Mucosa of rectum (tissue), 2 donors: Measurements from ENCODE around the gene ANKH.
A peak's percentile ranks its signal among the peaks of the same experiment; 100 is the strongest.

Experiments used
- H3K27ac ChIP-seq, 2 donors: one replicate each; pipeline ENCODE4 v1.7.0; 2013; ENCODE audit warnings: inconsistent platforms in 2 of 2, low read depth in 2 of 2, low read length in 2 of 2
- H3K27me3 ChIP-seq, 2 donors: one replicate each; pipeline ENCODE4 v1.7.0; 2013; ENCODE audit warnings: low read length in 2 of 2; ENCODE audit not compliant: control insufficient read depth in 2 of 2, insufficient read depth in 2 of 2
- H3K36me3 ChIP-seq, 2 donors: one replicate each; pipeline ENCODE4 v1.7.0; 2013; ENCODE audit warnings: low read length in 2 of 2; ENCODE audit not compliant: control insufficient read depth in 2 of 2, insufficient read depth in 2 of 2
- H3K4me1 ChIP-seq, 2 donors: one replicate each; pipeline ENCODE4 v1.7.0; 2013; ENCODE audit warnings: low read length in 2 of 2, mild to moderate bottlenecking in 1 of 2; ENCODE audit not compliant: control insufficient read depth in 2 of 2, insufficient read depth in 2 of 2
- H3K4me3 ChIP-seq, 2 donors: one replicate each; pipeline ENCODE4 v1.7.0; 2013; ENCODE audit warnings: low read length in 2 of 2
- H3K9ac ChIP-seq, 2 donors: one replicate each; pipeline ENCODE4 v1.7.0; 2013; ENCODE audit warnings: low read length in 2 of 2, low read depth in 1 of 2, mild to moderate bottlenecking in 1 of 2
- H3K9me3 ChIP-seq, 2 donors: one replicate each; pipeline ENCODE4 v1.7.0; 2013; ENCODE audit warnings: low read length in 2 of 2; ENCODE audit not compliant: control insufficient read depth in 2 of 2
- donor health status: healthy.
- donor health status: Normal muscosa, but diverticular disease.

ANKH gene

DNA sequence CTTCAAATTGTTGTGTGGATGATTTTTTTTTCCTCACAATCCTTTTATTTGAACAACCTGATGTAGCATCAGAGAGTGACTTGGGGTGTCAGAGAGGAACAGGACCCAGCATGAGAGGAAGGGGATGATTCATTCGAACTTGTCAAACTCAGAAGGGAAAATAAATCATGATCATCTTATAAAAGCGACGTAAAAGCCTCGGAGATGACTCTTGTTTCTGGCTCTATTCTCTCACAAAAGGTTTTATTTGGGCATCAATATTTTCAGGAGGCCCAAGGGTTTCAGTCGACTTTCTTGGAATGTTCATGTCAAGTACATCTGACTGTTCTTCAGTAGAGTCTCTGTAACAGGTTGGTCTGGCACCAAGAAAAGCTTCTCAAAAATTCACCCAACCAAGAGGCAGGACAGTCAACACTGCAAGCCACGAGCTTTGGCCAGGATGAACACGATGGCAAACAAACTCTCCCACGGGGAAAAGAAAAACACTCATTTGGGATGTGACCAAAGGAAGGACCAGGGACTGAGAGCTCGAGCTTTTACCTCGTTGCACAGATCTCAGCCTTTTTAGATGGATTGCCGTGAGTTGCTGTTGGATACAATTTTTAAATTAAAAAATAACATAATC is 55.1 kb downstream of the ANKH start:
- Histone ChIP-seq H3K9me3 (no peaks in the 10 kb centered on the region), H3K4me3 (no peak overlapping the region), H3K9ac (no peak overlapping the region), H3K4me1 (no peaks in the 10 kb centered on the region), H3K27me3 (no peaks in the 10 kb centered on the region), H3K27ac (no peak overlapping the region), H3K36me3 (no peaks in the 10 kb centered on the region)

DNA sequence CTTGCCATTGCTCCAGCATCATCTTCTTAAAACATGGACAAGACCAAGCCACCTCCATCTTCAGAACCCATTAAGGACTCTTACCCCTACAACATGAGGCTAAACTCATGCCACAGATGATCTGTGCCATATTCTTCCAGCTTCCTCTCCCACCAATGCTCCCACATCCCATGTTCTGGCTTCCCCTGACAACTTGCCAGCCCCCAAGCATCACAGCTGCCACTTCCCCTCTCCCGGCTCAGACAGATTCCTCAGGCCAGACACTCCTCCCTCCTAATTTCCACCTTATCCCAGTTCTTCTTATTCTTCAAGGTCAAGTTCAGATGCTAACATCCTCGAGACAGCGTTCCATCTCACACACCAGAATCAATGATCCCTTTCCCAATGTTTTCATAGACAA is 57.8 kb downstream of the ANKH start:
- Histone ChIP-seq H3K27ac (no peak overlapping the region), H3K9me3 (no peaks in the 10 kb centered on the region), H3K4me3 (no peak overlapping the region), H3K36me3 (no peaks in the 10 kb centered on the region), H3K4me1 (peaks cover 5% of the 10 kb centered on the region in 2 donors), H3K27me3 (no peaks in the 10 kb centered on the region), H3K9ac (no peak overlapping the region)

DNA sequence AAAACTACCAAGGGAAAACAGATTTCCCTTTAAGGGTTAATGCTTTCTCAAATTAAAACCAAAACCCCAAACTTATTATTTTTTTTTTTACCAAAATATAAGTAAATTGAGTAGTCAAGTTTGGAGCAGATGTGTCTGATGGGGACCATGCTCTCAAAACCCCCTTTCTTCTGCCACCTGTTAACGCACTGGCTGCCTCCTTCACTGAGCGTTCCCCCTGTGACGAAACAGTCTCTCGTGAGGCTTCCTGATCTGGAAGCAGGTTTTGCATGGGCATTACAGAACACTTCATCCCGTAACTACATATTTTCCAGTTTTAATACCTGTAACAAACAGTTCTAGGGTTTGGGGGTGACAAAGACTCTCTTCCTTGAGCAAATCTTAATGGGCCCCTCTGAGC is 59.4 kb downstream of the ANKH start:
- H3K27ac ChIP-seq = no peak overlapping the region
- no peak overlapping the region for H3K4me3 ChIP-seq
- H3K9ac ChIP-seq = no peak overlapping the region
- H3K27me3 ChIP-seq = no peaks in the 10 kb centered on the region
- H3K4me1 ChIP-seq = peaks cover 5% of the 10 kb centered on the region in 2 donors
- H3K9me3 ChIP-seq = no peaks in the 10 kb centered on the region
- H3K36me3 ChIP-seq = no peaks in the 10 kb centered on the region

DNA sequence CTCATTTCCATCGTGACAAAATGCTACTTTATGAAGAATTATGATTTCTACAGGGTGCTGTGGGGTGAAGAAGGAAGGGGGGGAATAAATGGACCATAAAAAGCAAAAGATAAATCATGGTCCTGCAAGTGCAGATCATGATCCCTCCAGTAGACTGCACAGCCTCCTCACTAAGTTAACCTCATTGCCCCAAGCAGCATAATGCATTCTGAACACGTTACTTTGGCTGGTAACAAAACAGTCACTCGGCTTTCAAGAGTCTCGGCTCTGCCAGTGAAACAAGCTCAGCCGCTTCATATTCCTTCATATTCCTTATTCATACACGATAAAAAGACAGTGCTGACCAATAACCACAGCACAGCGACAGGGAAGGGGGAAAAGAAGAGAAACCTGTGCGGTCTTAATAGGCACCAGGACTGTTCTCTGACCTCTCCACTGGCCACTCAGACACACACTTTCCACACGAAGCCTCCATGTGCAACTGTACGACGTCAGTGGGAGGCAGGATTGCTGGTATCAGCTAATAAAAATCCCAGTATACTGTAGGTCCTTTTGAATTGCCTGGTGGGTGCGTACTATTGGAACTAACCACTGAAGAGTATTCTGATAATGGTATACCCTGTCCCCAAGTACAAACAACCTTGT is 60.5 kb downstream of the ANKH start:
- Histone ChIP-seq H3K27ac (peak overlapping the region in 1 of 2 donors; percentile 14), H3K36me3 (no peaks in the 10 kb centered on the region), H3K27me3 (no peaks in the 10 kb centered on the region), H3K9me3 (no peaks in the 10 kb centered on the region), H3K4me3 (no peak overlapping the region), H3K4me1 (peaks cover 5% of the 10 kb centered on the region in 2 donors), H3K9ac (no peak overlapping the region)

DNA sequence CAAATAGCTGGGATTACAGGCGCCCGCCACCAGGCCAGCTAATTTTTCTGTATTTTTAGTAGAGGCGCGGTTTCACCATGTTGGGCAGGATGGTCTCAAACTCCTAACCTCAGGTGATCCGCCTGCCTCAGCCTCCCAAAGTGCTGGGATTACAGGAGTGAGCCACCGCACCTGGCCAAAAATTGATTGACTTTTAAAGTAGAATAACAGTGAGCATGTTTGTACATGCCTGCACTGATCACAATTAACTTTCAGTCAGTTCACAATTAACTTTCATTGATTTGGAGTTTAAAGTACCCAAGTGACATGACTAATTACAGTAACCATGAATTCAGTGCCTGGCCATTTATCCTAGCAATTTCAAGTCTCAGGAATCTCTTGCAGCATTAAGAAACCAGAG is 61.3 kb downstream of the ANKH start:
- H3K9me3 ChIP-seq = no peaks in the 10 kb centered on the region
- H3K9ac ChIP-seq = no peak overlapping the region
- H3K27me3 ChIP-seq = no peaks in the 10 kb centered on the region
- peaks cover 5% of the 10 kb centered on the region in 2 donors for H3K4me1 ChIP-seq
- peaks cover 0 to 3% of the 10 kb centered on the region in 2 donors for H3K36me3 ChIP-seq
- peak overlapping the region in 1 of 2 donors; percentile 51 for H3K4me3 ChIP-seq
- peak overlapping the region; percentile 14 to 27 for H3K27ac ChIP-seq

DNA sequence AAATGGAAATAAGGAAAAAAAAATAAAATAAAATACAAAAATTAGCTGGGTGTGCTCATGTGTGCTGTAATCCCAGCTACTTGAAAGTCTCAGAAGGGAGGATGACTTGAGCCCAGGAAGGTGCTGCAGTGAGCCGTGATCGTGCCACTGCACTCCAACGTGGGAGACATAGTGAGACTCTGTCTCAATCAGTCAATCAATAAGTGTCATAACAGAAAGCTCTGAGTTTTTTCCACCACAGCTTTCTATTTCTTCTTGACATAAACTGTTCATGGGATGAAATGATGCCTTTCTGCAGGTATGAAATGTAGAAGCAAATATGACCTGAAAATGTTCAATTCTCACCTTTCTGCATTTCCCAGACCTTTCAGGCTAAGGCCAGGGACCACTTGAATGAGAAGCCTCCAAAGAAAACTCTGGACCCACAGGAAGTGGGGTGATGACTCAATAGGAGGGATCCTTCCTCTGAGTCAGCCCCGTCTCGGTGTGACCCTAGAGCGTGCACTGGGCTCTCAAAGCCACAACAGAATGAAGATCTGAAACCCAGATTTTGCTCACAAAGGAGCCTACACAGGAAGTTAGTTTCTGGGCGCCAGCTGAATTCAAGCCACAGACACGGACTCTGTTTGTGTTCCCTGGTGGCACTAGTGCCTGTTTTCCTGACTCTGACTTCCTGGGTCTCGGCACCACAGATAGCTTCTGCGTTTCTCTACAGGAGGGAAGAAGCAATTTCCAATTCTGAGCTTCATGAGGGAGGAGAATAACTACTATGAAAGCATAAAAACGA is 62.0 kb downstream of the ANKH start:
- Histone ChIP-seq H3K4me1 (peaks cover 5% of the 10 kb centered on the region in 2 donors), H3K9ac (no peak overlapping the region), H3K4me3 (peak overlapping the region in 1 of 2 donors; percentile 51), H3K27me3 (no peaks in the 10 kb centered on the region), H3K36me3 (peaks cover 2 to 3% of the 10 kb centered on the region in 2 donors), H3K27ac (peak overlapping the region; percentile 14 to 27), H3K9me3 (no peaks in the 10 kb centered on the region)

DNA sequence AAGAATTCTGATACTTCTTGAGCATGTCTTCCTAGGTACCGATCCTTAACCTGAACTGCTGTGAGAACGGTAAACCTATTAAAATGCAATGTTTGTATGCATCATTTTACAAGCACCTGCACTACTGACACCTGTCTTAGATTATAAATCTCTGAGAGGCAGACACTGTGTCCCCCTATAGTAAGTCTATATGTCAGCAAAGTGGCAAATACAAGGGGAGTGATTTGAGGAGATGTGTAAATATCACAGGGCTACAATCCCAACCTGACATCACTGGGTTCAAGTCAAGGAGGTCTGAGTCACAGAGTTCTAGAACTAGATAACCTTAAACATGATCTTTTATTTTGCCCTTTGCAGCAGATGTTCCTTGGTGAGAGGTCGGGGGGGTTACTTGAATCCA is 64.1 kb downstream of the ANKH start:
- peaks cover 5% of the 10 kb centered on the region in 2 donors for H3K4me1 ChIP-seq

DNA sequence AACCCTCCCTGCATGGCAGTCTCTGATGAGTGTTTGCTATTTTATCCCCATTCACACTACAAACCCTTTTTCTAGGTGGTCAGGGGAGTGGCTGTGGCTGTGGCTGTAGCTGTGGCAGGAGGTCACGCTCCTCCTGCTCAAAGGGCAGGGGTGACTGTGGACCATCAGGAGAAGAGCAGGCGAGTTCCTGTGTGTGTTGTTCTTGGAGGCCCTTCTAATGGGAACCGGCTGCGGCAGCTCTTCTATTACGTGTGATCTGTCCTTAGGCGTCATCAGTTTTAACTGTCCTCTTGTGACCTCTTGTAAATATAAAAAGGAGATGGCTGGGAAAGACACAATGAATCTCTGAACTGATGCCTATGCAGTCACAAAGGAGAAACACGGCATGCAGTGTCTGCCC is 65.1 kb downstream of the ANKH start:
- Histone ChIP-seq H3K27me3 (no peaks in the 10 kb centered on the region), H3K36me3 (peaks cover 3 to 7% of the 10 kb centered on the region in 2 donors), H3K27ac (no peak overlapping the region), H3K4me1 (peaks cover 5% of the 10 kb centered on the region in 2 donors), H3K4me3 (no peak overlapping the region), H3K9ac (no peak overlapping the region), H3K9me3 (no peaks in the 10 kb centered on the region)

More for the DNA sequence above, 64.1 kb downstream of the ANKH start:
- H3K27ac ChIP-seq = no peak overlapping the region
- no peaks in the 10 kb centered on the region for H3K27me3 ChIP-seq
- peaks cover 3 to 7% of the 10 kb centered on the region in 2 donors for H3K36me3 ChIP-seq
- no peaks in the 10 kb centered on the region for H3K9me3 ChIP-seq
- H3K9ac ChIP-seq = no peak overlapping the region
- no peak overlapping the region for H3K4me3 ChIP-seq

DNA sequence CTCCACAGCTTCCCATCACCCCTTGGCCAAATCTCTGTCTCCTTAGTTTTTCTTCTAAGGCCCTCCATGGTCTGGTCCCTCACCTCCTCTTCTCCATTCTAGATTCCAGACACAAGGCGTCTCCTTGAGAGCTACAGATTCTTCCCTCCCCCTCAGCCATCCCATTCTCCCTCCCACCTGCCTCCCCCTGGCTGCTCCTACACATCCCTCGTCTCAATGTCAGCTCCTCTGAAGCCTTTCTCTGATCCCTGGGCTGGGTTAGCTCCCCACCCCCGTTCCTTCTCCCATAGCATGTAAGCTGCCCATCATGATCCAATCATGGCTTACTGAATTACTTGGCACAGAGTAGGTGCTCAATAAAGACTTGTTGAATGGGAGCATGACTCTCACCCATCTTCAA is 69.0 kb downstream of the ANKH start:
- H3K9me3 ChIP-seq = no peaks in the 10 kb centered on the region
- no peaks in the 10 kb centered on the region for H3K4me1 ChIP-seq
- H3K27me3 ChIP-seq = no peaks in the 10 kb centered on the region
- no peak overlapping the region for H3K4me3 ChIP-seq
- no peak overlapping the region for H3K27ac ChIP-seq
- peaks cover 3 to 7% of the 10 kb centered on the region in 2 donors for H3K36me3 ChIP-seq
- no peak overlapping the region for H3K9ac ChIP-seq

DNA sequence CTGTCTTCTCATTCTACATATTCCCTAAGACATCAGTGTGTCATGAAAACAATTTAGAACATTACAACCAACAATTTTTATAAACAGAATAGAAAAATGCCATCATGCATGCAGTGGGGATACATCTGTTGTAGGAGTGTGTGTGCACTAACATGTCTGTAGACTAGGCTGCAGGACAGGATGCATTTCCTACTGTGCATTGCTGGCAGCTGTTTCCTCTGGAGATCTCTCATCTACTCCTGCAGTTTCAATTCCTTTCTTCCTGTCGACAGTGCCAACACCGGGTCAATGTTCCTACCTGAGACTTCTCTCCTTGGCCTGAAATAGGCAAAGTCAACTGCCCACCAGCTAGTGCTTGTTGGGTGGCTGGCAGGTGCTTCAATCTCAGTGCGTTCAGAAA is 69.8 kb downstream of the ANKH start:
- H3K9me3 ChIP-seq = no peaks in the 10 kb centered on the region
- H3K27ac ChIP-seq = no peak overlapping the region
- H3K4me1 ChIP-seq = no peaks in the 10 kb centered on the region
- H3K27me3 ChIP-seq = no peaks in the 10 kb centered on the region
- no peak overlapping the region for H3K9ac ChIP-seq
- H3K4me3 ChIP-seq = no peak overlapping the region
- peaks cover 3 to 7% of the 10 kb centered on the region in 2 donors for H3K36me3 ChIP-seq
